Activated CD4-positive, alpha-beta memory T cell treated with anti-CD3 and anti-CD28 coated beads for 36 hours (primary cell): ENCODE measurements around the gene NOS1AP. TPM values are rescaled to one million over a fixed set of nuclear protein-coding genes. Genes with fewer than 3 reads are reported as not detected.

Source experiments
- CTCF ChIA-PET: fragments of 350-600 bp; sonication (Branson Sonifier 250); formaldehyde crosslinking; loops from one replicate; lab custom pipeline; 2021; ENCODE audit warnings: antibody characterized with exemption, inconsistent platforms; lab: Charles Lee
- POLR2A ChIA-PET: fragments of 350-600 bp; sonication (Branson Sonifier 250); formaldehyde crosslinking; loops from one replicate; lab custom pipeline; 2021; ENCODE audit warnings: antibody characterized with exemption; lab: Charles Lee
- DNase-seq: peaks from one replicate; pipeline ENCODE4 v3.0.0-alpha.2; 2020
- H3K27ac Mint-ChIP-seq: one replicate; pipeline ENCODE4 v1.8.0; 2021; ENCODE audit warnings: mixed read lengths
- H3K27me3 Mint-ChIP-seq: one replicate; pipeline ENCODE4 v1.8.0; 2021; ENCODE audit warnings: mixed read lengths
- H3K36me3 Mint-ChIP-seq: one replicate; pipeline ENCODE4 v1.8.0; 2021; ENCODE audit warnings: mixed read lengths
- H3K4me1 Mint-ChIP-seq: one replicate; pipeline ENCODE4 v1.8.0; 2021; ENCODE audit warnings: low read depth, mixed read lengths
- H3K4me3 Mint-ChIP-seq: one replicate; pipeline ENCODE4 v1.8.0; 2021; ENCODE audit warnings: mild to moderate bottlenecking, mixed read lengths
- H3K9me3 Mint-ChIP-seq: one replicate; pipeline ENCODE4 v1.8.0; 2021; ENCODE audit warnings: mixed read lengths
- intact Hi-C: fragments of 100-400 bp; cut with micrococcal nuclease; formaldehyde crosslinking; loops from one replicate; pipeline ENCODE4 v1.15.1; 2023
- total RNA-seq, 2 experiments: library from RNA; stranded (reverse); gene quantifications; one replicate each; pipeline ENCODE4 v1.2.3, GENCODE V29; 2021

The NOS1AP gene
- total RNA-seq, 2 experiments from 2014 or later: 0.12 TPM; not detected in 1

- Mint-ChIP-seq H3K4me3 (no peak overlapping the region), H3K4me1 (no peaks in the 10 kb centered on the region), H3K27me3 (peaks cover 28% of the 10 kb centered on the region), H3K36me3 (no peaks in the 10 kb centered on the region), H3K27ac (no peak overlapping the region), H3K9me3 (no peaks in the 10 kb centered on the region)
- intact Hi-C loops: no loop called here
- ChIA-PET CTCF (no interaction called here), POLR2A (no interaction called here)
- DNase-seq: no peak
Measured at GRCh38 chr1:162223488-162223887, 154.0 kb downstream of the NOS1AP start.

- Mint-ChIP-seq H3K4me1 (no peaks in the 10 kb centered on the region), H3K27me3 (peaks cover 28% of the 10 kb centered on the region), H3K36me3 (no peaks in the 10 kb centered on the region), H3K9me3 (no peaks in the 10 kb centered on the region), H3K4me3 (no peak overlapping the region), H3K27ac (no peak overlapping the region)
- DNase-seq: no peak
- ChIA-PET POLR2A (no interaction called here), CTCF (interaction anchor here (0.6 kb wide), 1 partner anchor 52 kb away, joined by 3 read pairs; no protein-coding TSS in a partner anchor)
- intact Hi-C loops: no loop called here
Measured at GRCh38 chr1:162224267-162224666, 154.8 kb downstream of the NOS1AP start.

GRCh38 chr1:162228586-162228985 is 159.1 kb downstream of the NOS1AP start:
- Mint-ChIP-seq H3K36me3 (no peaks in the 10 kb centered on the region), H3K27me3 (peaks cover 15% of the 10 kb centered on the region), H3K9me3 (no peaks in the 10 kb centered on the region), H3K27ac (no peak overlapping the region), H3K4me3 (no peak overlapping the region), H3K4me1 (no peaks in the 10 kb centered on the region)
- ChIA-PET CTCF (no interaction called here), POLR2A (no interaction called here)
- intact Hi-C loops: no loop called here
- no peak for DNase-seq

- H3K27ac Mint-ChIP-seq: no peak overlapping the region
- H3K36me3 Mint-ChIP-seq: no peaks in the 10 kb centered on the region
- intact Hi-C loops: no loop called here
- no peaks in the 10 kb centered on the region for H3K4me1 Mint-ChIP-seq
- DNase-seq: no peak
- H3K4me3 Mint-ChIP-seq: no peak overlapping the region
- POLR2A ChIA-PET: no interaction called here
- H3K9me3 Mint-ChIP-seq: no peaks in the 10 kb centered on the region
- H3K27me3 Mint-ChIP-seq: peaks cover 15% of the 10 kb centered on the region
- CTCF ChIA-PET: no interaction called here
Measured at GRCh38 chr1:162229549-162229948, 160.1 kb downstream of the NOS1AP start.

GRCh38 chr1:162230096-162230495 is 160.6 kb downstream of the NOS1AP start:
- ChIA-PET CTCF (no interaction called here), POLR2A (no interaction called here)
- no peaks in the 10 kb centered on the region for H3K4me1 Mint-ChIP-seq
- no peaks in the 10 kb centered on the region for H3K36me3 Mint-ChIP-seq
- H3K27ac Mint-ChIP-seq: no peak overlapping the region
- H3K9me3 Mint-ChIP-seq: no peaks in the 10 kb centered on the region
- peaks cover 14% of the 10 kb centered on the region for H3K27me3 Mint-ChIP-seq
- intact Hi-C loops: no loop called here
- DNase-seq: no peak
- no peak overlapping the region for H3K4me3 Mint-ChIP-seq

GRCh38 chr1:162230517-162230916 is 161.0 kb downstream of the NOS1AP start:
- ChIA-PET POLR2A (no interaction called here), CTCF (no interaction called here)
- H3K27me3 Mint-ChIP-seq: peaks cover 10% of the 10 kb centered on the region
- no peak overlapping the region for H3K27ac Mint-ChIP-seq
- DNase-seq: no peak
- intact Hi-C loops: no loop called here
- H3K36me3 Mint-ChIP-seq: no peaks in the 10 kb centered on the region
- no peaks in the 10 kb centered on the region for H3K9me3 Mint-ChIP-seq
- no peaks in the 10 kb centered on the region for H3K4me1 Mint-ChIP-seq
- H3K4me3 Mint-ChIP-seq: no peak overlapping the region

- Mint-ChIP-seq H3K4me3 (no peak overlapping the region), H3K9me3 (no peaks in the 10 kb centered on the region), H3K27ac (no peak overlapping the region), H3K27me3 (peaks cover 13% of the 10 kb centered on the region), H3K36me3 (no peaks in the 10 kb centered on the region), H3K4me1 (no peaks in the 10 kb centered on the region)
- intact Hi-C loops: no loop called here
- no peak for DNase-seq
- CTCF ChIA-PET: no interaction called here
- POLR2A ChIA-PET: no interaction called here
Measured at GRCh38 chr1:162232034-162232711, 162.7 kb downstream of the NOS1AP start.

GRCh38 chr1:162233066-162233465 is 163.6 kb downstream of the NOS1AP start:
- Mint-ChIP-seq H3K27me3 (peaks cover 9% of the 10 kb centered on the region), H3K27ac (no peak overlapping the region), H3K4me1 (no peaks in the 10 kb centered on the region), H3K4me3 (no peak overlapping the region), H3K9me3 (no peaks in the 10 kb centered on the region), H3K36me3 (no peaks in the 10 kb centered on the region)
- CTCF ChIA-PET: no interaction called here
- intact Hi-C loops: no loop called here
- DNase-seq: no peak
- POLR2A ChIA-PET: no interaction called here

GRCh38 chr1:162233937-162234336 is 164.4 kb downstream of the NOS1AP start:
- H3K4me3 Mint-ChIP-seq: no peak overlapping the region
- H3K4me1 Mint-ChIP-seq: no peaks in the 10 kb centered on the region
- POLR2A ChIA-PET: no interaction called here
- H3K9me3 Mint-ChIP-seq: no peaks in the 10 kb centered on the region
- CTCF ChIA-PET: no interaction called here
- no peaks in the 10 kb centered on the region for H3K36me3 Mint-ChIP-seq
- H3K27ac Mint-ChIP-seq: no peak overlapping the region
- no peak for DNase-seq
- peaks cover 12% of the 10 kb centered on the region for H3K27me3 Mint-ChIP-seq
- intact Hi-C loops: no loop called here

- ChIA-PET CTCF (no interaction called here), POLR2A (no interaction called here)
- Mint-ChIP-seq H3K4me1 (no peaks in the 10 kb centered on the region), H3K4me3 (no peak overlapping the region), H3K36me3 (no peaks in the 10 kb centered on the region), H3K27me3 (peaks cover 12% of the 10 kb centered on the region), H3K9me3 (no peaks in the 10 kb centered on the region), H3K27ac (no peak overlapping the region)
- intact Hi-C loops: no loop called here
- DNase-seq: no peak
Measured at GRCh38 chr1:162234571-162234970, 165.1 kb downstream of the NOS1AP start.

GRCh38 chr1:162235241-162235800 is 165.8 kb downstream of the NOS1AP start:
- intact Hi-C loops: no loop called here
- no peaks in the 10 kb centered on the region for H3K36me3 Mint-ChIP-seq
- ChIA-PET CTCF (no interaction called here), POLR2A (no interaction called here)
- DNase-seq: no peak
- H3K9me3 Mint-ChIP-seq: no peaks in the 10 kb centered on the region
- no peaks in the 10 kb centered on the region for H3K4me1 Mint-ChIP-seq
- H3K27me3 Mint-ChIP-seq: peaks cover 12% of the 10 kb centered on the region
- H3K27ac Mint-ChIP-seq: no peak overlapping the region
- no peak overlapping the region for H3K4me3 Mint-ChIP-seq

- Mint-ChIP-seq H3K4me3 (no peak overlapping the region), H3K36me3 (no peaks in the 10 kb centered on the region), H3K4me1 (no peaks in the 10 kb centered on the region), H3K27me3 (peaks cover 12% of the 10 kb centered on the region), H3K27ac (no peak overlapping the region), H3K9me3 (no peaks in the 10 kb centered on the region)
- no peak for DNase-seq
- intact Hi-C loops: no loop called here
- ChIA-PET POLR2A (no interaction called here), CTCF (no interaction called here)
Measured at GRCh38 chr1:162236201-162236600, 166.7 kb downstream of the NOS1AP start.

GRCh38 chr1:162236618-162237017 is 167.1 kb downstream of the NOS1AP start:
- H3K4me3 Mint-ChIP-seq: no peak overlapping the region
- CTCF ChIA-PET: no interaction called here
- no peaks in the 10 kb centered on the region for H3K36me3 Mint-ChIP-seq
- intact Hi-C loops: no loop called here
- peaks cover 13% of the 10 kb centered on the region for H3K27me3 Mint-ChIP-seq
- H3K4me1 Mint-ChIP-seq: no peaks in the 10 kb centered on the region
- POLR2A ChIA-PET: interaction anchor here (0.6 kb wide), 1 partner anchor 162 kb away, joined by 3 read pairs; no protein-coding TSS in a partner anchor
- no peak for DNase-seq
- H3K27ac Mint-ChIP-seq: no peak overlapping the region
- H3K9me3 Mint-ChIP-seq: no peaks in the 10 kb centered on the region
